Body of pancreas (tissue), 4 donors: ENCODE results near the gene SLC25A41. TPM values are rescaled to one million over a fixed set of nuclear protein-coding genes. Genes with fewer than 3 reads are reported as not detected.

Source experiments
- ATAC-seq: fragments of 150-250 bp; one replicate; pipeline ENCODE4 v1.9.1; 2016
- DNase-seq, 4 donors: peaks; one replicate each; pipeline ENCODE4 v3.0.0-alpha.2; 2019
- H3K27ac ChIP-seq, 4 donors: fragments of 200-600 bp; sonication (generic); 1 replicate in 3 of 4; 2 replicates in 1 of 4; pipeline versions ENCODE4 v1.5.1 to v1.6.1; 2016 to 2019; ENCODE audit warnings: mild to moderate bottlenecking in 1 of 4, mixed read lengths in 1 of 4, moderate library complexity in 1 of 4
- H3K27me3 ChIP-seq, 2 donors: fragments of 200-600 bp; sonication (generic); one replicate each; pipeline ENCODE4 v1.6.0; 2016; ENCODE audit warnings: mild to moderate bottlenecking in 1 of 2
- H3K36me3 ChIP-seq, 2 donors: fragments of 200-600 bp; sonication (generic); replicated peaks in 1 of 2; 2 replicates each; pipeline ENCODE4 v1.5.1; 2016; ENCODE audit warnings: low read depth in 2 of 2; ENCODE audit not compliant: insufficient read depth in 1 of 2
- H3K4me1 ChIP-seq: fragments of 200-600 bp; sonication (generic); one replicate; pipeline ENCODE4 v1.6.0; 2016
- H3K4me3 ChIP-seq, 2 donors: fragments of 200-600 bp; sonication (generic); 1 replicate in 1 of 2; 2 replicates in 1 of 2; pipeline ENCODE4 v1.5.1; 2016 to 2019
- H3K9me3 ChIP-seq, 3 donors: fragments of 200-600 bp; sonication (generic); 1 replicate in 2 of 3; 2 replicates in 1 of 3; pipeline ENCODE4 v1.5.1; 2016
- CTCF ChIP-seq, 7 experiments: fragments of 450-650 bp in 4 of 7; fragments of 200-600 bp in 3 of 7; sonication (generic) in 3 of 7; IDR thresholded peaks; one replicate each; pipeline ENCODE4 v1.5.1; 2016 to 2019; ENCODE audit warnings: antibody characterized with exemption in 7 of 7
- POLR2A ChIP-seq, 3 donors: fragments of 450-650 bp; IDR thresholded peaks; one replicate each; pipeline ENCODE4 v1.6.1; 2016; ENCODE audit warnings: antibody characterized with exemption in 3 of 3, mild to moderate bottlenecking in 2 of 3
- WGBS, 2 donors: methylation state at CpG; one replicate each; pipeline ENCODE4 v1.1.5; 2017; 5-methylcytosine and 5-hydroxymethylcytosine counted together
- intact Hi-C: fragments of 100-400 bp; cut with DNase I; formaldehyde crosslinking; loops from one replicate; pipeline ENCODE4 v1.15.1; 2023
- total RNA-seq, 2 donors: library from RNA; depleted of rRNA; stranded (reverse); fragments of >200 nt; gene quantifications; one replicate each; pipeline ENCODE4 v1.1.0, GENCODE V29; 2016

SLC25A41 gene
- total RNA-seq, 2 donors from 2014 or later, result not detected

GRCh38 chr19:6476155-6476895 lies 42.8 kb upstream of the SLC25A41 start:
- WGBS, 2 donors, result 0 to 19% methylated on average over 3 to 33 of the region's 33 CpGs
- ATAC-seq (peak; percentile 86), DNase-seq (peak; percentile 93 to 98 (median 94))

GRCh38 chr19:6475321-6476108 lies 42.0 kb upstream of the SLC25A41 start:
- intact Hi-C loops, result no loop called here
- H3K9me3 ChIP-seq, result no peaks in the 10 kb centered on the region
- ATAC-seq, result no peak
- H3K27ac ChIP-seq, result no peak overlapping the region
- H3K4me3 ChIP-seq, result no peak overlapping the region
- 21 to 50% methylated on average over 3 to 51 of the region's 52 CpGs for WGBS, 2 donors
- H3K27me3 ChIP-seq, result no peaks in the 10 kb centered on the region
- H3K4me1 ChIP-seq, result peaks cover 30% of the 10 kb centered on the region
- no peaks in the 10 kb centered on the region for H3K36me3 ChIP-seq
- peak in 1 of 4 donors; percentile 34 for DNase-seq
- TF ChIP-seq POLR2A (IDR thresholded peaks at IDR 0.05), result no peak

More at GRCh38 chr19:6476155-6476895, 42.8 kb upstream of the SLC25A41 start:
- Histone ChIP-seq H3K4me1 (peaks cover 30% of the 10 kb centered on the region), H3K27me3 (no peaks in the 10 kb centered on the region), H3K4me3 (no peak overlapping the region), H3K36me3 (no peaks in the 10 kb centered on the region), H3K27ac (no peak overlapping the region), H3K9me3 (no peaks in the 10 kb centered on the region)
- TF ChIP-seq POLR2A (IDR thresholded peaks at IDR 0.05) (no peak), CTCF (IDR thresholded peaks at IDR 0.05) (no peak)
- intact Hi-C loops, result no loop called here

GRCh38 chr19:6473647-6474046 lies 40.1 kb upstream of the SLC25A41 start:
- TF ChIP-seq POLR2A (IDR thresholded peaks at IDR 0.05), result no peak
- TF ChIP-seq CTCF (IDR thresholded peaks at IDR 0.05), result no peak
- intact Hi-C loops, result no loop called here
- no peak overlapping the region for H3K27ac ChIP-seq
- H3K4me1 ChIP-seq, result peaks cover 30% of the 10 kb centered on the region
- H3K4me3 ChIP-seq, result no peak overlapping the region
- ATAC-seq (no peak), DNase-seq (peak in 3 of 4 donors; percentile 46 to 67 (median 48))
- no peaks in the 10 kb centered on the region for H3K36me3 ChIP-seq
- WGBS, 2 donors, result 21 to 26% methylated on average over 9 of the region's 9 CpGs
- H3K9me3 ChIP-seq, result no peaks in the 10 kb centered on the region
- H3K27me3 ChIP-seq, result no peaks in the 10 kb centered on the region

GRCh38 chr19:6472713-6473112 lies 39.1 kb upstream of the SLC25A41 start:
- ATAC-seq (no peak), DNase-seq (peak in 3 of 4 donors; percentile 46 to 66 (median 66))
- intact Hi-C loops, result no loop called here
- peaks cover 30% of the 10 kb centered on the region for H3K4me1 ChIP-seq
- H3K4me3 ChIP-seq, result no peak overlapping the region
- WGBS, 2 donors, result 24 to 47% methylated on average over 2 to 4 of the region's 4 CpGs
- H3K27me3 ChIP-seq, result no peaks in the 10 kb centered on the region
- TF ChIP-seq POLR2A (IDR thresholded peaks at IDR 0.05) (no peak), CTCF (IDR thresholded peaks at IDR 0.05) (no peak)
- H3K9me3 ChIP-seq, result no peaks in the 10 kb centered on the region
- no peaks in the 10 kb centered on the region for H3K36me3 ChIP-seq
- H3K27ac ChIP-seq, result peak overlapping the region in 3 of 4 donors; percentile 22 to 30 (median 29)

- TF ChIP-seq CTCF (IDR thresholded peaks at IDR 0.05) (no peak), POLR2A (IDR thresholded peaks at IDR 0.05) (no peak)
- H3K4me1 ChIP-seq, result peaks cover 20% of the 10 kb centered on the region
- H3K27ac ChIP-seq, result no peak overlapping the region
- DNase-seq (no peak), ATAC-seq (no peak)
- WGBS, 2 donors, result 75 to 83% methylated on average over 12 to 13 of the region's 14 CpGs
- no peaks in the 10 kb centered on the region for H3K9me3 ChIP-seq
- intact Hi-C loops, result no loop called here
- peaks cover 0 to 3% of the 10 kb centered on the region in 2 donors for H3K36me3 ChIP-seq
- H3K4me3 ChIP-seq, result no peak overlapping the region
- H3K27me3 ChIP-seq, result no peaks in the 10 kb centered on the region
Measured at GRCh38 chr19:6471076-6471475, 37.5 kb upstream of the SLC25A41 start.
